BLaER1 (cell line): ENCODE results near the gene SOST.
A peak's percentile ranks its signal among the peaks of the same experiment; 100 is the strongest.

ENCODE experiments used
- H3K27ac ChIP-seq: shearing (Covaris generic); formaldehyde crosslinking; 2 replicates; pipeline ENCODE4 v1.8.1; 2022
- H3K27me3 ChIP-seq: shearing (Covaris generic); formaldehyde crosslinking; 2 replicates; pipeline ENCODE4 v1.8.1; 2022
- H3K36me3 ChIP-seq: shearing (Covaris generic); formaldehyde crosslinking; 2 replicates; pipeline ENCODE4 v1.8.1; 2022
- H3K4me1 ChIP-seq: shearing (Covaris generic); formaldehyde crosslinking; 2 replicates; pipeline ENCODE4 v1.8.1; 2022
- H3K4me2 ChIP-seq: shearing (Covaris generic); formaldehyde crosslinking; 2 replicates; pipeline ENCODE4 v1.8.1; 2022
- H3K4me3 ChIP-seq: shearing (Covaris generic); formaldehyde crosslinking; 2 replicates; pipeline ENCODE4 v1.8.1; 2022
- H3K9ac ChIP-seq: shearing (Covaris generic); formaldehyde crosslinking; 2 replicates; pipeline ENCODE4 v1.8.1; 2022
- H3K9me3 ChIP-seq: shearing (Covaris generic); formaldehyde crosslinking; 2 replicates; pipeline ENCODE4 v1.8.1; 2022
- H4K20me1 ChIP-seq: shearing (Covaris generic); formaldehyde crosslinking; 2 replicates; pipeline ENCODE4 v1.8.1; 2022
- Cebpa-rat ChIP-seq: shearing (Covaris generic); IDR thresholded peaks from 2 replicates; pipeline ENCODE4 v1.8.1; 2022

SOST gene

GRCh38 chr17:43790311-43790940, 31.8 kb upstream of the SOST start:
- no peaks in the 10 kb centered on the region for H3K4me1 ChIP-seq
- H3K9me3 ChIP-seq: no peaks in the 10 kb centered on the region
- H3K4me3 ChIP-seq: no peak overlapping the region
- no peaks in the 10 kb centered on the region for H3K27me3 ChIP-seq
- no peak for TF ChIP-seq Cebpa-rat
- no peak overlapping the region for H3K27ac ChIP-seq
- H3K36me3 ChIP-seq: no peaks in the 10 kb centered on the region
- H4K20me1 ChIP-seq: no peaks in the 10 kb centered on the region
- no peak overlapping the region for H3K9ac ChIP-seq
- H3K4me2 ChIP-seq: no peak overlapping the region

GRCh38 chr17:43789482-43789881, 30.9 kb upstream of the SOST start:
- Histone ChIP-seq H3K9me3 (no peaks in the 10 kb centered on the region), H3K9ac (no peak overlapping the region), H3K4me2 (no peak overlapping the region), H3K4me1 (no peaks in the 10 kb centered on the region), H4K20me1 (no peaks in the 10 kb centered on the region), H3K4me3 (no peak overlapping the region), H3K27me3 (no peaks in the 10 kb centered on the region), H3K27ac (no peak overlapping the region), H3K36me3 (no peaks in the 10 kb centered on the region)
- TF ChIP-seq Cebpa-rat: no peak

DNA sequence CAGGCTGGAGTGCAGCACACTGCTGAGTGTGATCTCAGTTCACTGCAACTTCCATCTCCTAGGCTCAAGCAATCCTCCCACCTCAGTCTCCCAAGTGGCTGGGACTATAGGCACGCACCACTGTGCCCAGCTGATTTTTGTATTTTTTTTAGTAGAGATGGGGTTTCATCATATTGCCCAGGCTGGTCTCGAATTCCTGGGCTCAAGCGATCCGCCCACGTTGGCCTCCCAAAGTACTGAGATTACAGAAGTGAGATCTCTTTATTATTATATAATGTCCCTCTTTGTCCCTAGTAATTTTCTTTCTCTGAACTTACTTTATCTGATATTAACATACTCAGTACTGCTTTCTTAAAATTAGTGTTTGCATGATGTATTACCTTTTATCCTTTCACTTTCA, 29.9 kb upstream of the SOST start:
- H3K4me1 ChIP-seq: no peaks in the 10 kb centered on the region
- no peaks in the 10 kb centered on the region for H4K20me1 ChIP-seq
- no peaks in the 10 kb centered on the region for H3K27me3 ChIP-seq
- H3K9me3 ChIP-seq: no peaks in the 10 kb centered on the region
- H3K9ac ChIP-seq: no peak overlapping the region
- H3K36me3 ChIP-seq: no peaks in the 10 kb centered on the region
- H3K4me2 ChIP-seq: no peak overlapping the region
- no peak overlapping the region for H3K4me3 ChIP-seq
- H3K27ac ChIP-seq: no peak overlapping the region
- no peak for TF ChIP-seq Cebpa-rat

DNA sequence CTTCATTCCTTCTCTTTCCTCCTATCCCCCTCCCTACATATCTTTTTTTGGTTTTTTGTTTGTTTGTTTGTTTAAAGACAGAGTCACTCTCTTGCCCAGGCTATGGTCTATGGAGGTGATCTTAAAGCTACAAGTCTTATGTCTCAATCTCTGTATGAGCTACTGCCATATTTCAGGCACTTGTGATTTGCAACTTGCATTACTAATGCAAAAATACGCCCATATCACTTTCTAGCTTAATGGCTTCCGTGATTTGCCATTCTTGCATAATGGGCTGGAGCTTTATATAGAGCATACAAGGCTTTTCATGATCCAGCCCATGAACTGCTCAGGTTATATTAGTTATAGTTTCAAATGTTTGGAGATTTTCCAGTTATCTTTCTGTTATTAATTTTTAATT, 29.1 kb upstream of the SOST start:
- no peak for TF ChIP-seq Cebpa-rat

GRCh38 chr17:43784628-43785101, 26.1 kb upstream of the SOST start:
- Histone ChIP-seq H3K9me3 (no peaks in the 10 kb centered on the region), H3K4me2 (no peak overlapping the region), H3K36me3 (no peaks in the 10 kb centered on the region)

More for the DNA sequence above, 29.1 kb upstream of the SOST start:
- no peak overlapping the region for H3K27ac ChIP-seq
- H3K4me3 ChIP-seq: no peak overlapping the region
- H3K4me1 ChIP-seq: no peaks in the 10 kb centered on the region
- H3K4me2 ChIP-seq: no peak overlapping the region
- H4K20me1 ChIP-seq: no peaks in the 10 kb centered on the region
- H3K36me3 ChIP-seq: no peaks in the 10 kb centered on the region
- H3K27me3 ChIP-seq: no peaks in the 10 kb centered on the region
- H3K9me3 ChIP-seq: no peaks in the 10 kb centered on the region
- H3K9ac ChIP-seq: no peak overlapping the region

GRCh38 chr17:43784068-43784467, 25.5 kb upstream of the SOST start:
- Histone ChIP-seq H3K27me3 (peaks cover 15% of the 10 kb centered on the region), H3K4me3 (no peak overlapping the region), H3K4me1 (peaks cover 8% of the 10 kb centered on the region), H3K9ac (no peak overlapping the region), H3K27ac (no peak overlapping the region), H4K20me1 (no peaks in the 10 kb centered on the region), H3K9me3 (no peaks in the 10 kb centered on the region), H3K36me3 (no peaks in the 10 kb centered on the region), H3K4me2 (no peak overlapping the region)
- no peak for TF ChIP-seq Cebpa-rat

More at GRCh38 chr17:43784628-43785101, 26.1 kb upstream of the SOST start:
- Histone ChIP-seq H3K27me3 (peaks cover 9% of the 10 kb centered on the region), H4K20me1 (no peaks in the 10 kb centered on the region), H3K4me3 (no peak overlapping the region), H3K9ac (no peak overlapping the region), H3K27ac (no peak overlapping the region), H3K4me1 (peaks cover 2% of the 10 kb centered on the region)
- TF ChIP-seq Cebpa-rat: no peak

GRCh38 chr17:43782913-43783680, 24.5 kb upstream of the SOST start:
- Histone ChIP-seq H4K20me1 (no peaks in the 10 kb centered on the region), H3K27me3 (peaks cover 16% of the 10 kb centered on the region), H3K36me3 (no peaks in the 10 kb centered on the region), H3K4me2 (no peak overlapping the region), H3K9ac (no peak overlapping the region), H3K4me3 (no peak overlapping the region), H3K27ac (no peak overlapping the region), H3K9me3 (no peaks in the 10 kb centered on the region), H3K4me1 (peaks cover 11% of the 10 kb centered on the region)
- no peak for TF ChIP-seq Cebpa-rat

GRCh38 chr17:43780135-43780534, 21.5 kb upstream of the SOST start, which contains the start of gene CFAP97D1:
CFAP97D1 (plus strand) TSS chr17:43780435; CDS start chr17:43780463, 28 bp downstream.
- peaks cover 2% of the 10 kb centered on the region; the same call in 1 of the 2 replicates for H3K36me3 ChIP-seq
- H3K4me3 ChIP-seq: peak within 1 kb of the TSS; percentile 94
- peak within 1 kb of the TSS; percentile 84 for H3K9ac ChIP-seq
- H3K4me1 ChIP-seq: peaks cover 16% of the 10 kb centered on the region
- no peaks in the 10 kb centered on the region for H3K9me3 ChIP-seq
- no peak for TF ChIP-seq Cebpa-rat
- H3K4me2 ChIP-seq: peak within 1 kb of the TSS; percentile 99
- no peaks in the 10 kb centered on the region for H4K20me1 ChIP-seq
- H3K27ac ChIP-seq: no peak within 1 kb of the TSS
- peaks cover 16% of the 10 kb centered on the region for H3K27me3 ChIP-seq

DNA sequence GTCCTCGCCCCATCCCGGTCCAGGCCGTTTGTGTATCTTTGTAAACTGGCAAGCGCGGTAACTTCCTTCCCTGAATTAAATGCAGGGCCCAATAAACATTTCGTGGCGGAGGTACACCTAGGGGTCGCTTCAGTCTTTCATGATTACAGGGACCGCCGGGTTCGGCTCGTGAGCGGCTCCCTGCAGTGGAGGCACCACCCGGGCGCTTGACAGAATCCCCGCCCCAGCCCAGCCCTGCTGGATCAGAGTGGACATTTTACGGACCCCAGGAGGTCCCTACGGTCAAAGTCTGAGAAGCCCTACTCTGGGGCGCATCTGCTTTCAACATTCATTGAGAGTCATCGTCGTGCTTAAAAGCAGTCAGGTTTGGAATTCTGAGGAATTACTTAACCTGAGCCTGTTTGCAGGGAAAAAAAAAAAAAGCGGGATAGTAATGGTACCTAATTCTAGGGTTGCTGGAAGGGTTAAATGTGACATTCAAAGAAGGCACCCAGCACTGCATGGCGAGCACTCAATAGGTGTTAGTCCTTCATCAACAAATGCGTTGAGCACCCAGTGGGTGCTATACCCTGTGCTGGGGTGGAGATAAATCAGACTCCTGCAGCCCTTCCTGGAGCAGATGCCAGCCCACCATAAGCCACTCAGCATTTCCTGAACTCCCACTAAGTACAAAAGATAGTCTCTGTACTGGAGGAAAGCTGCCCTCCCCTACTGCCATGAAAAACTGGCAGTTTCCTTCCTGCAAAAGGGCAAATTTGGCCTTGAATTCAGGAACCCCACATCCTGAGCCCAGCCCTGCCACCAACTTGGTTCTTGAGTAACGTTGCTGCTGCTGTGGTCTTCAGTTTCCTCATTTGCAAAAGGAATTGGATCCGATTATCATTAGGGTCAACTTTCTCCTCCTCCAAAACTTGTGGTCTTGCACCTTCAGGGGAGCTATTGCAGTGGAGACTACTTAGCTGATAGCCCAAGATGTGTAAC, 20.8 kb upstream of the SOST start:
- Histone ChIP-seq H3K36me3 (peaks cover 9% of the 10 kb centered on the region), H3K27me3 (peaks cover 16% of the 10 kb centered on the region), H3K27ac (no peak overlapping the region), H3K4me2 (peak overlapping the region; percentile 99), H4K20me1 (no peaks in the 10 kb centered on the region), H3K9me3 (no peaks in the 10 kb centered on the region), H3K4me1 (peaks cover 16% of the 10 kb centered on the region), H3K4me3 (peak overlapping the region; percentile 94), H3K9ac (peak overlapping the region; percentile 84)
- no peak for TF ChIP-seq Cebpa-rat
